OCI-LY1 (cell line): ENCODE results near the gene RAB11A.

ENCODE experiments used
- H2AFZ ChIP-seq: fragments of 200-600 bp; sonication (generic), shearing (Covaris generic); 2 replicates; pipeline ENCODE4 v1.6.0; 2014; ENCODE audit warnings: antibody characterized with exemption, mild to moderate bottlenecking, low read length
- H3F3A ChIP-seq: fragments of 200-600 bp; sonication (generic), shearing (Covaris generic); 2 replicates; pipeline ENCODE4 v1.6.0; 2014; ENCODE audit warnings: mild to moderate bottlenecking, antibody characterized with exemption, low read length, moderate library complexity; ENCODE audit not compliant: insufficient read depth
- H3K27ac ChIP-seq: fragments of 200-600 bp; sonication (generic); 2 replicates; pipeline ENCODE4 v1.5.1; 2014; ENCODE audit warnings: low read length, mixed run types, mild to moderate bottlenecking, low read depth; ENCODE audit not compliant: poor library complexity, severe bottlenecking
- H3K27me3 ChIP-seq: fragments of 200-600 bp; sonication (generic); 2 replicates; pipeline ENCODE4 v1.6.0; 2014; ENCODE audit warnings: antibody characterized with exemption, mild to moderate bottlenecking, low read length, moderate library complexity; ENCODE audit not compliant: insufficient read depth
- H3K36me3 ChIP-seq: fragments of 200-600 bp; sonication (generic); 2 replicates; pipeline ENCODE4 v1.6.1; 2014; ENCODE audit warnings: mild to moderate bottlenecking, antibody characterized with exemption, low read length, moderate library complexity, mixed read lengths; ENCODE audit not compliant: insufficient read depth
- H3K4me1 ChIP-seq: fragments of 200-600 bp; sonication (generic); 2 replicates; pipeline ENCODE4 v1.5.1; 2014; ENCODE audit warnings: mild to moderate bottlenecking, low read length, moderate library complexity; ENCODE audit not compliant: insufficient read depth, severe bottlenecking
- H3K4me2 ChIP-seq: fragments of 200-600 bp; sonication (generic), shearing (Covaris generic); 2 replicates; pipeline ENCODE4 v1.6.1; 2014; ENCODE audit warnings: low read length
- H3K4me3 ChIP-seq: fragments of 200-600 bp; sonication (generic); 2 replicates; pipeline ENCODE4 v1.5.1; 2014; ENCODE audit warnings: low read length, low read depth, mild to moderate bottlenecking, mixed read lengths; ENCODE audit not compliant: poor library complexity, severe bottlenecking
- H3K79me2 ChIP-seq: fragments of 200-600 bp; shearing (Covaris generic); 2 replicates; pipeline ENCODE4 v1.6.1; 2016; ENCODE audit warnings: mixed run types, low read length, mixed read lengths; ENCODE audit not compliant: insufficient read depth
- H3K9ac ChIP-seq: fragments of 200-600 bp; sonication (generic), shearing (Covaris generic); 2 replicates; pipeline ENCODE4 v1.6.1; 2014; ENCODE audit warnings: mild to moderate bottlenecking, low read length, mixed read lengths
- H3K9me2 ChIP-seq: fragments of 200-600 bp; sonication (generic), shearing (Covaris generic); 2 replicates; pipeline ENCODE4 v1.6.1; 2014; ENCODE audit warnings: low read depth, mild to moderate bottlenecking, low read length, mixed read lengths
- H3K9me3 ChIP-seq: fragments of 200-600 bp; shearing (Covaris generic); 2 replicates; pipeline ENCODE4 v1.6.1; 2014; ENCODE audit warnings: low read length, mixed read lengths
- H4K20me1 ChIP-seq: fragments of 200-600 bp; sonication (generic), shearing (Covaris generic); 2 replicates; pipeline ENCODE4 v1.6.0; 2016; ENCODE audit warnings: mild to moderate bottlenecking, low read length; ENCODE audit not compliant: insufficient read depth
- EZH2 ChIP-seq: fragments of 200-600 bp; sonication (generic), shearing (Covaris generic); IDR thresholded peaks from 2 replicates; pipeline ENCODE4 v1.8.0; 2017; ENCODE audit warnings: borderline replicate concordance, mixed run types, mild to moderate bottlenecking, antibody characterized with exemption, low read length, moderate library complexity, mixed read lengths
- TF ChIP-seq, protein P1 (sequence below): fragments of 200-600 bp; sonication (generic), shearing (Covaris generic); IDR thresholded peaks from 2 replicates; pipeline ENCODE4 v1.5.1; 2017; ENCODE audit warnings: mild to moderate bottlenecking, antibody characterized with exemption, low read length, moderate library complexity, mixed read lengths

RAB11A gene

DNA sequence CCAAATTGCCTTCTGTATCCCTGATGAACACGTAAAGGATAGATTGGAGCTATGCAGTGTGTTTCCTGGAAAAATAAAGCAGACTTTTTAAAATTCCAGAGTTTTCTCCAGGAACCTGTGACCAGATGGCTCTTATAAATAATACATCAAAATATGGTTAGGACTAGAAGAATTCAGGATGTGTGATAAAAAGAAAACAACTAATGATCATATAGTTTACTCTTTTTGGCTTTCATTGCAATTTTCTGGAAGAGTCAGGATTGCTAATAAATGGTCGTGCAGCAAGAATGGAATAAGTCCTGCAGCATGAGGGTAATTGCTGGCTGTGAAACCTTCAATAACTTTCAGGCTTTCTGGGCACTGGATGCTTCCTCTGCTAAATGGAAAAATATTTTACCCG is 47.0 kb upstream of the RAB11A start:
- Histone ChIP-seq H3K79me2 (no peaks in the 10 kb centered on the region), H3F3A (0 out of 2 replicates have a peak, but pooled peaks cover 6% of the 10 kb centered on the region), H4K20me1 (no peaks in the 10 kb centered on the region), H2AFZ (no peak overlapping the region), H3K9me3 (no peaks in the 10 kb centered on the region), H3K9me2 (no peaks in the 10 kb centered on the region), H3K4me2 (no peak overlapping the region), H3K36me3 (no peaks in the 10 kb centered on the region), H3K9ac (no peak overlapping the region), H3K4me3 (no peak overlapping the region), H3K27me3 (no peaks in the 10 kb centered on the region), H3K27ac (no peak overlapping the region), H3K4me1 (peaks cover 21% of the 10 kb centered on the region)
- no peak for TF ChIP-seq EZH2
- TF ChIP-seq, protein P1, sequence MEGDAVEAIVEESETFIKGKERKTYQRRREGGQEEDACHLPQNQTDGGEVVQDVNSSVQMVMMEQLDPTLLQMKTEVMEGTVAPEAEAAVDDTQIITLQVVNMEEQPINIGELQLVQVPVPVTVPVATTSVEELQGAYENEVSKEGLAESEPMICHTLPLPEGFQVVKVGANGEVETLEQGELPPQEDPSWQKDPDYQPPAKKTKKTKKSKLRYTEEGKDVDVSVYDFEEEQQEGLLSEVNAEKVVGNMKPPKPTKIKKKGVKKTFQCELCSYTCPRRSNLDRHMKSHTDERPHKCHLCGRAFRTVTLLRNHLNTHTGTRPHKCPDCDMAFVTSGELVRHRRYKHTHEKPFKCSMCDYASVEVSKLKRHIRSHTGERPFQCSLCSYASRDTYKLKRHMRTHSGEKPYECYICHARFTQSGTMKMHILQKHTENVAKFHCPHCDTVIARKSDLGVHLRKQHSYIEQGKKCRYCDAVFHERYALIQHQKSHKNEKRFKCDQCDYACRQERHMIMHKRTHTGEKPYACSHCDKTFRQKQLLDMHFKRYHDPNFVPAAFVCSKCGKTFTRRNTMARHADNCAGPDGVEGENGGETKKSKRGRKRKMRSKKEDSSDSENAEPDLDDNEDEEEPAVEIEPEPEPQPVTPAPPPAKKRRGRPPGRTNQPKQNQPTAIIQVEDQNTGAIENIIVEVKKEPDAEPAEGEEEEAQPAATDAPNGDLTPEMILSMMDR, result no peak

DNA sequence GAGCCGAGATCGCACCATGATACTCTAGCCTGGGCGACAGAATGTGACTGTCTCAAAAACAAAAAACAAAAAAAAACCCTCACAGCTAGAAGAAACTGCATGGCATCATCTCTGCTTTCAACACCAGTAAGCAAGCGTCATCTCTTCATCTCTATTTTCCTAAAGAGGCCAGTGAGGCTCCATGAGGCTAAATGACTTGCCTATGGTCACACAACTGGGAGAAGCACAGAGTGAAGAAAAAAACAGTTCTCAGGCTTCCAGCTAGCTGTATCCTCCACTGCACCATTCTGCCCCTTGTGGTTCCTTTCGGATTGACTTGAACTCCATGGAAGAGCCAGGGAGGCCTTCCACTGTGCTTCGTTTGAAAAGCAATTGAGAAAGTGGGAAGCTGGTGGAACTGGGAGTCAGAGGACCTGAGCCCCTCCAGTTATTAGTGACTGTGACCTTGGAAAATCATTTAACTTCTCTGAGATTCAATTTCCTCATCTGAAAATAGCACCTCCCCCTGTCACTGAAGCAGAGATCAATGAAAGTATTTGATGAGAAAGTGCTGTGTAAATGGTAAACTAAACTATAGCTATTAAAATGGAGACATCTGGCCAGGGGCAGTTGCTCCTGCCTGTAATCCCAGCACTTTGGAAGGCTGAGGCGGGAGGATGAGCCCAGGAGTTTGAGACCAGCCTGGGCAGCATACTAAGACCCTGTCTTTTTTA is 45.1 kb upstream of the RAB11A start:
- Histone ChIP-seq H3K4me2 (no peak overlapping the region), H3K4me1 (peaks cover 9% of the 10 kb centered on the region), H3K9ac (no peak overlapping the region), H3K79me2 (no peaks in the 10 kb centered on the region), H2AFZ (no peak overlapping the region), H3K9me2 (no peaks in the 10 kb centered on the region), H3K27me3 (no peaks in the 10 kb centered on the region), H4K20me1 (no peaks in the 10 kb centered on the region), H3K9me3 (no peaks in the 10 kb centered on the region), H3K27ac (no peak overlapping the region), H3K36me3 (no peaks in the 10 kb centered on the region), H3K4me3 (no peak overlapping the region), H3F3A (no peaks in the 10 kb centered on the region)
- TF ChIP-seq, protein P1, result peak; percentile 46; the same call in 1 of the 2 replicates
- TF ChIP-seq EZH2, result no peak

DNA sequence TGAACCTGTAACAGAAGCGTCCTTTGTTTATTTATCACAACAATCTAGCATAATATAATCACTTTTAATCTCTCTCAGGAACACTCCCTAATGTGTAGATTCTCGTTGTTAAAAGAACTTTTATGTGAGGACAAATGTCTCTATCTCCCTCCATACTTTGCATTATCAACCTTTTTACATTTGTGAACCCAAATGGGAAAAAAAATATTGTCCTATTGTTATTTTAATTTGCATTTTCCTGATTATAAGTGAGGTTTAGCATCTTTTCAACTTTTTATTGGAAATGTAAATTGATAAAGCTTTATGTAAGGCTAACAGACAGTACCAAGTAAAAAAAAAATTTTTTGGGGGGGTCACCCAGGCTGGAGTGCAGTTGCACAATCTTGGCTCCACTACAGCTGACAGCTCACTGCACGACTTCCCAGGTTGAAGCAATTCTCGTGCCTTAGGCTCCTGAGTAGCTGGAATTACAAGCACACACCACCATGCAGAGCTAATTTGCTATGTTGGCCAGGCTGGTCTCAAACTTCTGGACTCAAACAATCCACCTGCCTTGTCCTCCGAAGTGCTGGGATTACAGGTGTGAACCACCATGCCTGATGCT is 44.2 kb upstream of the RAB11A start:
- Histone ChIP-seq H3K4me1 (peaks cover 6% of the 10 kb centered on the region), H3K27me3 (no peaks in the 10 kb centered on the region), H3K9me2 (no peaks in the 10 kb centered on the region), H3F3A (no peaks in the 10 kb centered on the region), H3K4me2 (no peak overlapping the region), H3K79me2 (no peaks in the 10 kb centered on the region), H3K4me3 (no peak overlapping the region), H2AFZ (no peak overlapping the region), H3K9me3 (no peaks in the 10 kb centered on the region), H3K27ac (no peak overlapping the region), H4K20me1 (no peaks in the 10 kb centered on the region), H3K9ac (no peak overlapping the region), H3K36me3 (no peaks in the 10 kb centered on the region)
- TF ChIP-seq, protein P1, result no peak
- no peak for TF ChIP-seq EZH2
